B cell (primary cell): ENCODE results near the gene COQ2.

Experiments used
- EZH2 ChIP-seq: IDR thresholded peaks from 2 replicates; pipeline ENCODE4 v1.6.1; 2012; ENCODE audit warnings: borderline replicate concordance, low read depth, mild to moderate bottlenecking, moderate library complexity, low read length; ENCODE audit not compliant: insufficient read depth, poor library complexity, severe bottlenecking
- TF ChIP-seq, protein P1 (sequence below): fragments of 200-600 bp; IDR thresholded peaks from one replicate; pipeline ENCODE4 v1.8.0; 2022; ENCODE audit warnings: antibody characterized with exemption, mild to moderate bottlenecking

- TF ChIP-seq, protein P1, sequence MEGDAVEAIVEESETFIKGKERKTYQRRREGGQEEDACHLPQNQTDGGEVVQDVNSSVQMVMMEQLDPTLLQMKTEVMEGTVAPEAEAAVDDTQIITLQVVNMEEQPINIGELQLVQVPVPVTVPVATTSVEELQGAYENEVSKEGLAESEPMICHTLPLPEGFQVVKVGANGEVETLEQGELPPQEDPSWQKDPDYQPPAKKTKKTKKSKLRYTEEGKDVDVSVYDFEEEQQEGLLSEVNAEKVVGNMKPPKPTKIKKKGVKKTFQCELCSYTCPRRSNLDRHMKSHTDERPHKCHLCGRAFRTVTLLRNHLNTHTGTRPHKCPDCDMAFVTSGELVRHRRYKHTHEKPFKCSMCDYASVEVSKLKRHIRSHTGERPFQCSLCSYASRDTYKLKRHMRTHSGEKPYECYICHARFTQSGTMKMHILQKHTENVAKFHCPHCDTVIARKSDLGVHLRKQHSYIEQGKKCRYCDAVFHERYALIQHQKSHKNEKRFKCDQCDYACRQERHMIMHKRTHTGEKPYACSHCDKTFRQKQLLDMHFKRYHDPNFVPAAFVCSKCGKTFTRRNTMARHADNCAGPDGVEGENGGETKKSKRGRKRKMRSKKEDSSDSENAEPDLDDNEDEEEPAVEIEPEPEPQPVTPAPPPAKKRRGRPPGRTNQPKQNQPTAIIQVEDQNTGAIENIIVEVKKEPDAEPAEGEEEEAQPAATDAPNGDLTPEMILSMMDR, result no peak
- TF ChIP-seq EZH2, result no peak
These were observed 45.0 kb upstream of the COQ2 start for GRCh38 chr4:83329521-83330110.
